NCI-H1048 (cell line): ENCODE data around the gene ACTR1A.
"Not testable (repeated sequence)": the region's sequence is repeated elsewhere in the genome, so short reads cannot be mapped to it uniquely, and the experiment has no call there.

Experiments used
- DNase-seq: peaks from one replicate; lab custom pipeline; 2025; lab: John Stamatoyannopoulos, UW

The ACTR1A gene

GRCh38 chr10:102454662-102455487, 47.6 kb downstream of the ACTR1A start:
- not testable (repeated sequence) for DNase-seq

DNA sequence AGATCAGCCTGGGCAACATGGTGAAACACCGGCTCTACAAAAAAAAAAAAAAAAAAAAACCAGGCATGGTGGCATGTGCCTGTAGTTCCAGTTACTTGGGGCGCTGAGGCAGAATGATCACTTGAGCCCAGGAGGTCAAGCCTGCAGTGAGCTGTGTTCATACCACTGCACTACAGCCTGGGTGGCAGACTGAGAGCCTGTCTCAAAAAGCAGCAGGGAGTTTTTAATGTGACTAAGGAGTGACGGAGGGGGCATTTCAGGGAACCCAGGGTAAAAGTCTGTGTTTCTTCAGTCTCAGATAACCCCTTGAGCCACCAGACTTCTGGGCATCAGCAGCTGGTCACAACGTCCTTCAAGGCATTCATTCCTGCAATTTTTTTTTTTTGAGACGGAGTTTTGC, 49.0 kb downstream of the ACTR1A start:
- no peak for DNase-seq

DNA sequence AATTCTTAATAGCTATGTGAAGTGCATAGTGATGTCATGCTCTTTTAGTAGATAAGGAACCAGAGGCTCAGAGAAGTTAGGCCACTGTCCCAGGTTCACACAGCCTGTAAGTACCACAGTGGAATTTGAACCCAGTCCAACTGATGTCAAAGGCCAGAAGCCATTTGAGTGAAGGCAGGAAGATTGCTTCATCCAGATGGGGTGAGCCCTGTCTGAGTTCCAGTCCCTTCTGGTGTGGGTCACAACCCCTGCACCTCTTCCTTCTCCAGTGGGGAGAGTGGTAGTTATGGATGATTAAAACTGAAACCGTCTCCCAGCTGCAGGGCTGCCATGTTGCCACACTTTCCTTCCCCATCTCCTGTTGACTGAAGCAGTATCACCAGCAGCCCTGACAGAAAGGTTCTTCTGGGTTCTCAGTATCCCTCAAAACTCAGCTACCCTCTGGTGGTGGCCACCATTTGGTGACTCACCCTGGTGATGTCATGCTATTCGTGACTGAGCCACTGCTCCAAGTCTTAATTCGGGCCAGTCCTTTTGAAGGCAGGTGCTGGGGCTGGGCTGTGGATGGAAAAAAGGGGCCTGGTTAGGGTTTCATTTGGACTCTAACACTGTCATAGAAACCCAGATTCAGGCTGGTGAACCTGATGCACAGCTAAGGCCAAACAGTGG, 49.7 kb downstream of the ACTR1A start:
- no peak for DNase-seq

GRCh38 chr10:102451105-102451969, 51.2 kb downstream of the ACTR1A start, which contains the start of gene C10orf95:
C10orf95 (minus strand) TSS chr10:102451543; CDS start chr10:102451093, 450 bp downstream.
- DNase-seq, result no peak

- peak; percentile 66 for DNase-seq
These were observed 52.0 kb downstream of the ACTR1A start for GRCh38 chr10:102450374-102451104.

- no peak for DNase-seq
These were observed 52.5 kb downstream of the ACTR1A start for GRCh38 chr10:102450124-102450373.

GRCh38 chr10:102449321-102450123, 53.0 kb downstream of the ACTR1A start:
- DNase-seq, result peak; percentile 58

DNA sequence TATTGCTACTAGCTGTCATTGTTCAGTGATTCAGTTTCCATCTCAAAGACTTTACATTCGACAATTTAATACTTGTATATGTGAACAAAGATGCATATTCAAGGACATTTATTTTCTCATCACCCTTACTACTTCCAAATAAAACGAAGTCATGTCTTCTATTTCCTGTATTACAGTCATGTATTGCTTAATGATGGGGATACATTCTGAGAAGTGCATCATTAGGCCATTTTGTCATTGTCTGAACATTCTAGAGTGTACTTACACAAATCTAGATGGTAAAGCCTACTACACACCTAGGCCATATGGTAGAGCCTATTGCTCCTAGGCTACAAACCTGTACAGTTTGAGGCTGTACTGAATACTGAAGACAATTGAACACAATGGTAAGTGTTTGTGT, 57.7 kb downstream of the ACTR1A start:
- DNase-seq, result no peak

DNA sequence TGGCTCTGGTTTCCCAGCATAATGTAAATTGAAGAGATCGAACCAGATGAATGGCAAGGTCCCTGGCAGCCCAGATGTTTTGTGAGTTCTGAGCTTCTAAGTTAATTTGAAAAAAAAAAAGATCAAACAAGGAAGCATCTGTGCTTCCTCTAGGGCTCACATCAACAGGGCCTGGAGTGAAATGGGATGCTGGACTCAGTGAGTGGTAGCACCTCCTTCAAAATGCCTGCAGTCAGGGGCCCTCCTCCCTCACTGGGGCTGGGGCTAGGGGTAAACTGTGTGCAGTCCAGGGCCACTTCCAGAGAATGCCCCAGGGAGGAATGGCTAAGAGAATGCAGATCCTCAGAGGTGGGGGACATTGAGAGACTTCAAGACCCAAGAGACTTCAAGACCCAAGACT, 64.1 kb downstream of the ACTR1A start:
- no peak for DNase-seq

GRCh38 chr10:102437515-102437914, 65.0 kb downstream of the ACTR1A start:
- no peak for DNase-seq

DNA sequence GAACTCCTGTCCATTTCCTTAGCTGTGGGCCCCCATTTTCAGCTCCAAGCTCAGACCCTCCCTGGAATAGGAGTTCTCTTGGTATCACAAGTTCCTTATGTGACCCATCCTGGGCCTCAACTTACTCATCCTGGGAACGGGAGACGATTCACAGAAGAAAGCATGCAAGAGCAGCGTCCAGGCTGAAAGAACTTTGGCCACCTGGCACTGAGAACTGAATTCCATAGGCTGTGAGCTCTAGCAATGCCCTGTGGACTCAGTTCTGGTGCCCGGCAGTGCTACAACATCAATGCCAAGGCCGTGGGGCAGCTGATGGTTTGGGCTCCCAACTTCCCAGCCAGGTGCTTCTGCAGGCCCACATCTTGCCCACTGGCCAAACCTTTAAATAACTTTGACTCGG, 66.2 kb downstream of the ACTR1A start:
- no peak for DNase-seq

GRCh38 chr10:102435529-102436233, 66.8 kb downstream of the ACTR1A start:
- no peak for DNase-seq

DNA sequence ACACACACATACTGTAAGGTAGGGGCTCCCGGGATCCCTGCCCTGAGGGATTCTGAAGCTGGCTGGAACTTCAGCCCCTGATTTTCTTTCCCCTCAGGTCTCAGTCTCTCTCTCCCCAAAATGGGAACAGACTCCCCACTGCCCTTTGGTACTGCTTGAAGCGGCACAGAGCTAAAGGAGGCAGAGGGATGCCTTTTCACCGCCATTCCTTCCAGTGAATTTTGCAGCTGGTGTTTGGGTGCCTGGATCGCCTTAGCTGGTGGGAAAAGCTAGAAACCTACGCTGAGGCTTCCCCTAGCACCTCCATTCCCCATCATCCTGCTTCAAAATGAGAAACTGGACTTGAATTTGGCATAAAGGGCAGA, 67.4 kb downstream of the ACTR1A start:
- no peak for DNase-seq

GRCh38 chr10:102434394-102435132, 67.9 kb downstream of the ACTR1A start:
- no peak for DNase-seq

DNA sequence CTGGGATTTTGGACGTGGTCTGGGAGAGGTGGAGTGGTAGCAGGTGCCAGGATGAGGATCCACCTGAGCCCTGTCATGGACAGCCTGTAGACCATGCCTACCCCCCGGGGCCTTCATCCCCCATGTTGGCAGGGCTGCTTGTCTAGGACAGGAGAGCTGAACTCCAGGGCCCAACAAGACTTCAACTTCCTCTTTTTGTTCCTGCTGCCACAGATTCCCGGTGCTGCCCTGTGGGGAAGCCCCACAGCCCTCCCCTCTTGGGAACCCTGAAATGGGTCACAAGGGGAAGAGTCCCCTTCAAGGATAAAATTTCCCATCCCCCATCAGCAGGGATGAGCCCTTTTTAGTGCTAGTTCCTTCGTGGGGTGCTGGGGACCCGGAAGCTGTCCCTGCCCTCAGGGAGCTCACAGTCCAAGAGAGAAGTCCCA, 68.9 kb downstream of the ACTR1A start:
- no peak for DNase-seq

GRCh38 chr10:102432162-102432950, 70.2 kb downstream of the ACTR1A start, which contains the start of gene CUEDC2:
CUEDC2 (minus strand) TSS chr10:102432574; CDS start chr10:102425188, 7,386 bp downstream.
- peak; percentile 88 for DNase-seq

GRCh38 chr10:102431452-102432124, 70.9 kb downstream of the ACTR1A start:
- no peak for DNase-seq

DNA sequence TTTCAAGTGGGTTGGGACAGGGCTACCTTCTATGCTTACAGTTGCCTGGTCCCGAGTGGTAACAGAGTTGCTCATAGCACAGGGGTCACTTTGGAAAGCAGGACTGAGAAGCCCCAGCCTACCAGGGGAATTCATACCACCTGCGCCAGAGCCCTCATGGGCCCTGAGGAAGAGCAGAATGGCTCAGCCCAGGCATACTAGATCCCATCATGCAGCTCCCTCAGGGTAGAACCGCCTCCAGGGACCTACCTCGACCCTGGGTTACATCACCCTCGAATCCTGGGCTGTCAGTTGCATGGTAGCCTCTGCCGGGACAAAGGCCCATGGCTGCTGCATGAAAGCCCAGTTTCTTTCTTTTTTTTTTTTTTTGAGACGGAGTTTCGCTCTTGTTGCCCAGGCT, 73.0 kb downstream of the ACTR1A start:
- no peak for DNase-seq
